ENCODE data around the gene TAF6.
"Not testable (repeated sequence)": the region's sequence is repeated elsewhere in the genome, so short reads cannot be mapped to it uniquely, and the experiment has no call there.

Gene TAF6

DNA sequence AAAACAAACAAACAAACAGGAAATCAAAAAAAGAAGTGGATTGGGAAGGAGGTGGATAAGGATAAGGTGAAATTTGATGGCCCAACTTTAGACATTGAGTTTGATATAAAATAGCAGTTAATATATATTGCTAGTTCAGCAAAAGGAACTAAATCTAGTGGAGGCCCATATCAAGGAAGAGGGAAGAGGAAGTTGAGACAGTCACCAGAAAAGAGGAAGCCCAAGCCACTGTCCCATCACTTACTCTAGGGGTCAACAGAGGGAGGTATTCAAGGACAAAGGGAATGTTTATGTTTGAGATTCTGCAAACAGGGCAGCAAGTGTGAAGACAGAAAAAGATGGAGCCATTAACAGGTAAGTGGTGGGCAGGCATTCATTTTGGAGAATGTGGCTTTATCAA is 33.2 kb upstream of the TAF6 start:
- DNase-seq (ENCODE audit: low read depth), result no peak

DNA sequence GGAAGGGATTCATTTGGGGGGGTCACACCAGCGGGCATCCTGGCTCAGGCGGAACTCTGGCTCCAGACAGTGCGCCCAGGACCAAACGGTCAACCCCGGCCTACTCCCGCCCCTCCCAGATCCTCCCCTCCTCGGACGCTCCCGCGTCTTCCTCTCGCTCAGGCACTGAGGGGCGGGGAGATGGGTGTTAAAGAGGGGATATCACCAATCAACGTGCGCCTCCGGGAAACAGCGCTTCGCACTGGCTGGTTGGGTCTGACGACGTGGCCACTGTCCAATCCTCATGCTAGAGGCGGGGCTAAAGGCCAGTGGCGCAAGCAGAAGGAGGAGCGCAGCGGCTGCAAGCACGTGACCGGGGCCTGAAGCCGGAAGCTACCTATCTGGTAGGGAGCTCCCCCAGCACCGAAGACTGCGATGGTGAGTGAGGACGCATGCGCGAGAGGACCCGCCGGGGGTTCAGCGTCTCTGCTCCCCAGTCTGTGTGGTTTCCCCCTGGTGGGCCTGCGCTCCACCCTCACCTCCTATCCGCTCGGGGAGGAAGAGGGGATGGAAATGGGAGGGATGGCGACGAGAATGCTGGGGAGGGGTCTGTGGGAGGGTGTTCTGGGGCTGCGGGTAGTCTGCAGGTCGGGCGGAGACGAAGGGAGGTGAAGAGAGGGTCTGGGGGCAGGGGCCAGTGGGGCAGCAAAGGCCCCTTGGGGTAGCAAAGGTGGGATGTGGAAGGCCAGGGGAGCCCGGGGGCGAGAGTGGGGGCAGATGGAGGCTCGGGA is 29.6 kb upstream of the TAF6 start, which contains the start of gene LAMTOR4:
Gene LAMTOR4, plus strand, starts transcription at position 360 of the 770 bp plus-strand sequence. Its CDS starts 55 bp downstream, at position 415.
- peak; percentile 79 for DNase-seq (ENCODE audit: low read depth)

DNA sequence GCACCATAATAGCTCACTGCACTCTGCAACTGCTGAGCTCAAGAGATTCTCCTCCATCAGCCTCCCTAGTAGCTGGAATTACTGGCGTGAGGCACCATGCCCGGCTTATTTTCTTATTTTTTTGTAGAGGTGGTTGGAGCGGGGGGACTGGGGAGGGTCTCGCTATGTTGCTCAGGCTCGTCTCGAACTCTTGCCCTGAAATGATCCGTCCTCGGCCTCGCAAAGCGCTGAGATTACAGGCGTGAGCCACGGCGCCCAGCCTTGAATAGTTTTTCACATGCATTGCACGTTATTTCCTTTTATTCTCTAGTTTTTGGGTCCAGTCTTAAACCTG is 29.0 kb upstream of the TAF6 start:
- no peak for DNase-seq (ENCODE audit: low read depth)

DNA sequence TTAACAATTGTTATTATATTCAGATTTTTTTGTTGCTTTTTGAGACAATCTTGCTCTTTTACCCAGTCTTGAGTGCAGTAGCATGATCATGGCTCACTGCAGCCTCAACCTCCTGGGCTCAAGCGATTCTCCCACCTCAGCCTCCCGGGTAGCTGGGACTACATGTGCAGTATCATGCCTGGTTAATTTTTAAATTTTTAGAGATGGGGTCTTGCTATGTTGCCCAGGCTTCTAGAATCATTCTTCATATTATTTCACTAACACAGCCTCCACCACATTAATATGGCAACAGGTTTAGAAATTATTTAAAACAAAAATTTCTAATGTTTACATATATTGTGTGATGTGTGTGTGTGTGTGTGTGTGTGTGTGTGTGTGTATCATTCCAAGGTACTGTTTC is 28.1 kb upstream of the TAF6 start:
- no peak for DNase-seq (ENCODE audit: low read depth)

DNA sequence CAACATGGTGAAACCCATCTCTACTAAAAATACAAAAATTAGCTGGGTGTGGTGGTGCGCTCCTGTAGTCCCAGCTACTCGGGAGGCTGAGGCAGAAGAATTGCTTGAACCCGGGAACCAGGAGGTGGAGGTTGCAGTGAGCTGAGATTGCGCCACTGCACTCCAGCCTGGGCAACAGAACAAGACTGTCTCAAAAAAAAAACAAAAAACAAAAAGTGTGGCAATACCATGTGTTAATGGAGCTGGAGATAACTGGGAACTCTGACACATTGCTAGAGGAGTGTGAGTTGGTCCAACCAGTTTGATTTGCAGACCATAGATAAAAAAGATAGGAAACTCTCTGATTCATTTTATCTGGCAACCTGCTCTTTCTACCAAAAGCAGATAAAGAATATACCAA is 27.2 kb upstream of the TAF6 start:
- DNase-seq (ENCODE audit: low read depth), result not testable (repeated sequence)

DNA sequence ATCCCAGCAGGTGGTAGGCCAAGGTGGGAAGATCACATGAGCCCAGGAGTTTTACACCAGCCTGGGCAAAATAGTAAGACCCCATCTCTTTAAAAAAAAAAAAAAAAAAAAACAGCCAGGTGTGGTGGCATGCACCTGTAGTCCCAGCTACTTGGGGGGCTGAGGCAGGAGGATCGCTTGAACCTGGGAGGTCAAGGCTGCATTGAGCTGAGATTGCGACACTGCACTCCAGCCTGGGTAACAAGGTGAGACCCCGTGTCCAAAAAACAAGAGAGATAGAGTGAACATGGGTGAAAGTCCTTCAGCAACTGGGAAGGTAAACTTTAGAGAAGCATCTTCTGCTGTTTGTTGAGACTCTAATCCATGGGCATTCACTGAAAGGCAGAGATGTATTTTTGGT is 23.3 kb upstream of the TAF6 start:
- no peak for DNase-seq (ENCODE audit: low read depth)

DNA sequence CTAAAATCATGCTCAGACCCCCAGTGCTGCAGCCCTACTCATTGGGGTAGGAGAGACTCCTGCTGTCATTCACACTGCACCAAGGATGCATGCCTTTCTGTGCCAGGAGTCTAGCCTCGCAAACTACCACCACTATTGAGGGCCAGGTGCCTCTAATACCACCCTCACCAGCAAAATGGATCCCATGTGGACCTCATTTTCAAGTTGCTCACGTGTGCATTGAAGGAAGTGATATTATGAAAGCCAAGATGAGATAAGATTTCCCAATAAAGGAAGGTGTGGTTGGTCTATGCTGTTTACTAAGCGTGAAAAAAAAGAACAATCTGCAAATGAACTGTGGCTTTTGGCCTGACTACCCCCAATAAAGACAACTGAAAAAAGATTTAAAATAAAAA is 22.4 kb upstream of the TAF6 start:
- DNase-seq (ENCODE audit: low read depth), result no peak

DNA sequence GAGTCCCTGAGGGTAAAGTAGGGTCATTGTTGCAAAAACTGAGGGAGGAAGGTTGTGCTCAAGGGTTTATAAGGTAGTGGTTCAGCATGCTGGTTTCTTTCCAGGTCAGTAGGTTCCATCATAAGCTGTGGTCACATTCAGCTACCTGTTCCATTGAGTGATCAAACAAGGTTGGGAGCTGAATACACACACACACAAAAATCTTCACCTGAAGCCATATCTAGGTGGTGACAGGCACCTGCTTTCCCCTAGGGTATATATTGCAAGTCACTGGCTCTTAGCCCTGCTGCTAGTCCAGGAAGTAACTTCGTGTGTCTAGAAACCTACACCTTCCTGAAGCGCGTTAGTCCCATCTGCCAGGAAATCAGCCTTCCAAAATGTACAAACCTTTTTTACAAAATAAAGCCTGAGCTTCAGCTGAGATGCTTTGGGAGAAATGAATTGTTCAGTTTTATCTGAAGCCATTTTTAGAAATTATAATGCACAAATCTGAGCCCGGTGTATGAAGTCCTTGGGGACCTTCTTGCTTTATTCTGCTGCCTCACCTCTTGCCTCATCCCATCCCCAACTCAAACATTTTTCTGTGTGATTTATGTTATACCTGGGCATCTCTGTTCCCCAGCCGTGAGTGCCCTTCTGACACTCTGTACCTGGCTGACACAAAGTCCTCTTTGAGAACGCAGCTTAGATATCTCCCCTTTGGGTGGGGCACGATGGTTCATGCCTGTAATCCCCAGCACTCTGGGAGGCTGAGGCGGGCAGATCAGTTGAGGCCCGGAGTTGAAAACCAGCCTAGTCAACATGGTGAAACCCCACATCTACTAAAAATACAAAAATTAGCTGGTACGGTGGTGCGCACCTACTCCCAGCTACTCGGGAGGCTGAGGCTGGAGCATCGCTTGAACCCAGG is 18.9 kb upstream of the TAF6 start:
- DNase-seq (ENCODE audit: low read depth), result no peak

DNA sequence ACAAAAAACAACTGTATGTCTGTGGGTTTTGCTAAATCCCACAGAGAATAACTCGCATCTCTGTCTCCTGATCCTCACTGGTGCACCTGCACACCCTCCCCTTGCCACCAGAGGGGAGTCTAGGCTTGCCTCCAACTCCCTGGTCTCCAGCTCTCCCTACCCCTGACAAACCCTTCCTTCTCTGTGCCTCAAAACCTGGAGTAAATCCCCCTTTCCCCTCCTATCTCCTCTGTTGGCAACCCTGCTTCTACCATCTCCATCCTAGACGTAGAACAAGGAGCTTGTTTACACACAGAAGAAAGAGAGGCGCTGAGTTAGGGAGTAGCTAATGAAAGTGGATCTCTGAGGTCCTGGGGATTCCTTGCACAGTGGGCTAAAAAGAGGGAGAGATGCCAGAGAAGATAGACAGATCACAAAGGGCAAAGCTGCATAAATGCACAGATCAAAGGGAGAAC is 13.6 kb upstream of the TAF6 start:
- DNase-seq (ENCODE audit: low read depth), result no peak

DNA sequence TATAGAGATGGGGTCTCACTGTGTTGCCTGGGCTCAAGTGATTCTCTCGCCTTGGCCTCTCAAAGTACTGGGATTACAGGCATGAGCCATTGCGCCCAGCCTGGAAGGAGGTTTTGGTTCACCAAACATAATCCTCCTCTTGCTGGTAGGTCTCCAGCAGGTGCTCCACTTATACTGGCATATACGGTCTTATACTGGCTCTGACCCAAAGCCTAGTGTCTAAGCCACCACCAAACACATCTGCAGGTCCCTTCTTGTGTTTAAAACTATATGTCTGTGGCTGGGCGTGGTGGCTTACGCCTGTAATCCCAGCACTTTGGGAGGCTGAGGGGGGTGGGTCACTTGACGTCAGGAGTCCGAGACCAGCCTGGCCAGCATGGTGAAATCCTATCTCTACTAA is 13.0 kb upstream of the TAF6 start:
- no peak for DNase-seq (ENCODE audit: low read depth)

DNA sequence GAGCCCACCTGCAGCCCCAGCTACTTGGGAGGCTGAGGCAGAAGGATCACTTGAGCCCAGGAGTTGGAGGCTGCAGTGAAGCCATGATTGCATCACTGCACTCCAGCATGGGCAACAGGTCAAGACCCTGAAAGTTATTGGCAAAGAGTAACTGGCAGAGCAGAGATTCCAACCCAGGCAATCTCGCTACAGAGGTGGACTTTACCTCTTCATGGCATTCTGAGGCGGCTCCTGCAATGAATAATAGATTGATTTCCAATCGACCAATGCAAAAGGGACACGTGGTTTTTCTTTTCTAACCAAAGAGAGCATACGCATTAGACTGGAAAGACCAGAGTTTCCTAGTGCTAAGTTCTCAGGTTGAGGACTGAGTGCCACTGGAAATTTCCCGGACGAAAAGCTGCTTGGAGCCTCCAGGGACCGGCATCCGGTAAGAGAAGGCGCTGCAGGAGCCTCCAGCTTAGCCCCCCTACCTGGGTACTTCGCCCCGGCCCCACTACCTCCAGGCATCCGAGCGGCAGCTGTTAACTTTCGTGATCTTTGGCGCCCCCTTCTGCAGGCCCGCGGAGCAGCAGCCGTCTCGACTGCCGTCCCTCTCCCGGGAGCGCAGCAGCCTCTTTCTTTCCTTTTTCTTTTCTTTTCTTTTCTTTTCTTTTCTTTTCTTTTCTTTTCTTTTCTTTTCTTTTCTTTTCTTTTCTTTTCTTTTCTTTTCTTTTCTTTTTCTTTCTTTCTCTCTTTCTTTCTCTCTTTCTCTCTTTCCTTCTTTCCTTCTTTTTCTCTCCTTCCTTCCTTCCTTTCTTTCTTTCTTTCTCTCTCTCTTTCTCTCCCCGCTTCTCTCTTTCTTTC is 11.7 kb upstream of the TAF6 start:
- DNase-seq (ENCODE audit: low read depth), result peak; percentile 62

DNA sequence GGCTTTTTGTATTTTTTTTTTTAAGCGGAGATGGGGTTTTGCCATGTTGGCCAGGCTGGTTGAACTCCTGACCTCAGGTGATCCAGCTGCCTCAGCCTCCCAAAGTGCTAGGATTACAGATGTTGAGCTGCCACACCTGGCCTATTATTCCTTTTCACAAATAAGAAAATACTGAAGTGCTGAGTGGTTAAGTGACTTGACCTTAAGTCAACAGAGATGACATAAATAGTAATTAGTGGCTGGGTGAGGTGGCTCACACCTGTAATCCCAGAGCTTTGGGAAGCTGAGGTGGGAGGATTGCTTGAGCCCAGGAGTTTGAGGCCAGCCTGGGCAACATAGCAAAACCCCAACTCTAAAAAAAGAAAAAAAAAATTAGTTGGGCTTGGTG is 11.1 kb upstream of the TAF6 start:
- not testable (repeated sequence) for DNase-seq (ENCODE audit: low read depth)

DNA sequence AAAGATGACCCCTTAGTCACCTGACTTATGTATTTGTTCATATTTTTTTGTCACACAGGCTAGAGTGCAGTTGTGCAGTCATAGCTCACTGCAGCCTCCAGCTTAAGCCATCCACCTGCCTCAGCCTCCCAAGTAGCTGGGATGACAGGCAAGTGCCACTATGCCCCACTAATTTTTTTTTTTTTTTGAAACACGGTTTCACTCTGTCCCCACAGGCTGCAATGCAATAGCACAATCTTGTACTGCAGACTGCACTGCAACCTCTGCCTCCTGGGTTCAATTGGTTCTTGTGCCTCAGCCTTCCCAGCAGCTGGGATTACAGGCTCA is 9.4 kb upstream of the TAF6 start:
- DNase-seq (ENCODE audit: low read depth), result no peak

DNA sequence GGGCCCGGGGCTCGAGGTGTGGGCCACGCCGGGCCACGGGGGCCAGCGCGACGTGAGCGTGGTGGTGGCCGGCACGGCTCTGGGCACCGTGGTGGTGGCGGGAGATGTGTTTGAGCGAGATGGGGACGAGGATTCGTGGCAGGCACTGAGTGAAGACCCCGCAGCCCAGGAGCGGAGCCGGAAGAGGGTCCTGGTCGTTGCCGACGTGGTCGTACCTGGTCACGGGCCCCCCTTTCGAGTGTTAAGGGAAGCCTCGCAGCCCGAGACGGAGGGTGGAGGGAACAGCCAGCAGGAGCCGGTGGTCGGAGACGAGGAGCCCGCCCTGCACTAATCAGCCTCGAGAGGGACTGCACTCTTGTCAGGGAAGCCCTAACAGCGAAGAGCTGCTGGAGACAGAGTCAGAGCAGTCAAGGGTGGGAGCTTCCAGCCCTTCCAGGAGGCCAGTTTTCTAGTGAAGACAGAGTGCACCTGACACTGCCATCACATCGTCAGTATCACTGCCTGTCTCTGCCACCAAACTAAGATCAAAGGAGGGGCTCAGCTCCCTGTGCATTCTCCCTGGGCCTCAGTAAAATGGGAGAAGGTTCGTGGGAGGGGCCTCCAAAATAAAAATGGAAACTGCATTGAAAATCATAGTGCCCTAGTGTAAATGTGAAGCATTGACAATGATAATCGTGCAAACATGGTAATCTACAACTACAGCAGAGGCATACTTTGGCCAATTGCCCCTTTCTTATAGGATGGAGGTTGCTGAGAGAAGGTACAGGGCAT is 8.9 kb upstream of the TAF6 start:
- DNase-seq (ENCODE audit: low read depth), result no peak

DNA sequence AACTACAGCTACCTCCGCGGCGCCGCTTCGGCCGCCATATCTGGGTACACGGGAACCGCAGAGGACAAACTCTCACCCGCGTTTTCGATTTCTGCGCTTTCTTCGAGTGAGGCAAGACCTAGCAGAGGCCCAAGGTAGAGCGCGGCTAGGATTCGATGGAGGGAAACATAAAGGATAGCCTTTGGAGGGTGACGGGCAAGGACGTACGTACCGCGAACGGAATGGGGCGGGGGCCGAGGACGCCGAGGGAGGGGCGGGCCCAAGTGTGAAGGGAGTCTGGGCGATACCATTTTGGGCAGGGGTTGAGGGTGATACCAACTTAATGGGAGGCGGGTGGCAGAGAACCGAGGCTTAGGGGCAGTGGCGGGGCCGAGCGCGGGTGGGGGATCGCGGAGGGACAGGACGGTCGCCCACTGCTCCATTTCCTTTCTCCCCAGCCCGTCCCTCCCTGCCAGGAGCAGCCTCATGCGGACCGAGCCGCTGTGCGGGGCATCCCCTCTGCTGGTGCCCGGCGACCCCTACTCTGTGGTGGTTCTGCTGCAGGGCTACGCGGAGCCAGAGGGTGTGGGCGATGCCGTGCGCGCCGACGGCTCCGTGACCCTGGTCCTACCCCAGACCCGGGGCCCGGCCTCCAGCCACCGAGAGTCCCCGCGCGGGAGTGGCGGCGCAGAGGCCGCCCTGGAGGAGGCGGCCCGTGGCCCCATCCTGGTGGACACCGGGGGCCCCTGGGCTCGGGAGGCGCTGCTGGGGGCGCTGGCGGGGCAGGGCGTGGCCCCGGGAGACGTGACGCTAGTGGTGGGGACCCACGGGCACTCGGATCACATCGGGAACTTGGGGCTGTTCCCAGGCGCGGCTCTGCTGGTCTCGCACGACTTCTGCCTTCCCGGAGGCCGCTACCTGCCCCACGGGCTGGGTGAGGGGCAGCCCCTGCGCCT is 8.0 kb upstream of the TAF6 start, which contains the start of gene MBLAC1:
Gene MBLAC1, plus strand, starts transcription at position 37 of the 935 bp plus-strand sequence. Its CDS starts 429 bp downstream, at position 466.
- DNase-seq (ENCODE audit: low read depth), result peak; percentile 83

DNA sequence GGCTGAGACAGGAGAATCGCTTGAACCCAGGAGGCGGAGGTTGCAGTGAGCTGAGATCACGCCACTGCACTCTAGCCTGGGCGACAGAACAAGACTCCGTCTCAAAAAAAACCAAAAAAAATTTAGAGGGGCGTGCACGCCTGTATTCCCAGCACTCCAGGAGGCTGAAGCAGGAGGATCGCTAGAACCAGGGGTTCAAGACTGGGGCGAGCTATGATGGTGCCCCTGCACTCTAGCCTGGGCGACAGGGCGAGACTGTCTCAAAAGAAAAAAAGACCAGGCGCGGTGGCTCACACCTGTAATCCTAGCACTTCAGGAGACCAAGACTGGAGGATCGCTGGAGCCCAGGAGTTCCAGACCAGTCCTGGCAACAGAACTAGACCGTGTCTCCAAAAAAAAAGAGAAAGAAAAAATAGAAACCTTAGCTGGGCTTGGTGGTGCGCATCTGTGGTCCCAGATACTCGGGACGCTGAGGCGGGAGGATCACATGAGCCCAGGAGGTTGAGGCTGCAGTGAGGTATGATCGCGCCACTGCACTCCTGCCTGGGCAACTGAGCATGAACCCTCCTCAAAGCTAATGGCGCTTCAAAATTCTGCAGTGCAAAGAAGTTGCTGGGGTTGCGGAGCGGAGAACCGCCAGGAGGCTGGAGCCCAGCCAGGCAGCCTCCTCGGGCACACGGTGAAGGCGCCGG is 7.2 kb upstream of the TAF6 start:
- DNase-seq (ENCODE audit: low read depth), result no peak

DNA sequence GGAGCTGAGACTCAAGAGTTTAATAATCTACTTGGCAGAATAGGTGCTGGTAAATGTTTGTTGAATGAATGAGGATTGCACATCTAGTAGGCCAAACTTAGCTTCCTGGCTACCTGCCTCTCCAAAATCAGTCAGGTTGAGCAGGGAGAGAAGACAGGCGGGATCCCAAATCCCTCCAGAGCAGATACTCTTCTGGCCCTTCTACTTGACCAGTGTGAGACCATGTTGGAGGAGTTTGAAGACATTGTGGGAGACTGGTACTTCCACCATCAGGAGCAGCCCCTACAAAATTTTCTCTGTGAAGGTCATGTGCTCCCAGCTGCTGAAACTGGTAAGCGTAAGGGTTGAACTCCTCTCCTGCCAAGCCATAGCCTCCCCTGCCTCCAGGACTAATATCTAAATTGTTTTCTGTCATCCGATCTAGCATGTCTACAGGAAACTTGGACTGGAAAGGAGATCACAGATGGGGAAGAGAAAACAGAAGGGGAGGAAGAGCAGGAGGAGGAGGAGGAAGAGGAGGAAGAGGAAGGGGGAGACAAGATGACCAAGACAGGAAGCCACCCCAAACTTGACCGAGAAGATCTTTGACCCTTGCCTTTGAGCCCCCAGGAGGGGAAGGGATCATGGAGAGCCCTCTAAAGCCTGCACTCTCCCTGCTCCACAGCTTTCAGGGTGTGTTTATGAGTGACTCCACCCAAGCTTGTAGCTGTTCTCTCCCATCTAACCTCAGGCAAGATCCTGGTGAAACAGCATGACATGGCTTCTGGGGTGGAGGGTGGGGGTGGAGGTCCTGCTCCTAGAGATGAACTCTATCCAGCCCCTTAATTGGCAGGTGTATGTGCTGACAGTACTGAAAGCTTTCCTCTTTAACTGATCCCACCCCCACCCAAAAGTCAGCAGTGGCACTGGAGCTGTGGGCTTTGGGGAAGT is 5.4 kb upstream of the TAF6 start:
- no peak for DNase-seq (ENCODE audit: low read depth)

DNA sequence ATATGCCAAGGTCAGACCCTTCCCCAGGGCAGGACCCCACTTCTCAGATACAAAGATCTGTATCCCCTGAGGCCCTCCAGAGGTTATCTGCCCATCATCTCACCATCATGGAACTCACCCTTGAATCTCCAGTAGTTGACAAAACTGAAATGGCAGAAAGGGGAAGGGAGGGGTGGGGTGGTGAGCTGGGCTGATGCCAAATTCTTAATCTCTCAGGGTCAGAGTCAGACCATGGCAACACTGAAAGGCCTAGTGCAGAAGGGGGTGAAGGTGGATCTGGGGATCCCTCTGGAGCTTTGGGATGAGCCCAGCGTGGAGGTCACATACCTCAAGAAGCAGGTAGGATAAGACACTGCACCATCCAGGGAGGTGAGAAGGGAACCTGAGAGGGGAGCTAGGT is 3.4 kb upstream of the TAF6 start:
- no peak for DNase-seq (ENCODE audit: low read depth)

DNA sequence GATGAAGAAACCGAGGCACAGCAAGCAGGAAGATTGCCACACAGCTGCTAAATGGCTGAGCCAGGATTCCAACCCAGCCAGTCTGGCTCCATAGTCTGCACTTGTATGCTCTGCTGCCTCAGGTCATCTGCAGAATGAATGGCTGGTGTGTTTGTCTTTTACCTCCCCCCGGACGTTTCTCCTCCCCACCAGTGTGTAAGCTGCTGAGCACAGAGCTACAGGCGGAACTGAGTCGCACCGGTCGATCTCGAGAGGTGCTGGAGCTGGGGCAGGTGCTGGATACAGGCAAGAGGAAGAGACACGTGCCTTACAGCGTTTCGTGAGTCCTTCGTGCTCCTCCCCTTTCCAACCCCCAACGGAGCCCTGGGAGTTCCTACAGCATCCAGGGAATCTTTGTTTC is 2.9 kb upstream of the TAF6 start:
- no peak for DNase-seq (ENCODE audit: low read depth)

All from stimulated activated CD8-positive, alpha-beta memory T cell treated with anti-CD3 and anti-CD28 coated beads, Interleukin-15, amount 100 ng/mL, for 24 hours (primary cell).